ENCODE measurements around the gene LTBR. TPM values are rescaled to one million over a fixed set of nuclear protein-coding genes. Genes with fewer than 3 reads are reported as not detected.

The LTBR gene

Small RNA genes within 50 kb of the gene (small RNA-seq; reads per million reads assigned to genes)
- gene RN7SL391P (ENCODE audit: insufficient read depth), result not detected
